Left ventricle myocardium superior (tissue), 1 donor: ENCODE measurements around the gene STX16. TPM values are rescaled to one million over a fixed set of nuclear protein-coding genes. Genes with fewer than 3 reads are reported as not detected.

Experiments
- total RNA-seq: library from RNA; stranded (reverse); fragmentation: NEBNext Ultra II Directional; extraction: Animal tissue kit (Norgen Biotek cat#: 25700); gene quantifications from one replicate; pipeline ENCODE4 v1.2.1, GENCODE V29; 2021
- donor health status: DM: no; HTN: yes; CAD: no; lungs with severe emphysema.

The STX16 gene
- total RNA-seq, 1 donor from 2014 or later: 24.8 TPM

Other genes starting within 250 kb of the STX16 start
- 0.25 TPM for gene APCDD1L, start 135.9 kb upstream of the STX16 start, total RNA-seq
- 26.4 TPM for gene NPEPL1, start 41.5 kb downstream of the STX16 start, total RNA-seq
- 0.35 TPM for gene GNAS-AS1, start 199.6 kb downstream of the STX16 start, total RNA-seq
- 1,575 TPM for gene GNAS, start 201.4 kb downstream of the STX16 start, total RNA-seq